Osteoblast (primary cell): Measurements from ENCODE around the gene PTP4A2. TPM values are rescaled to one million over a fixed set of nuclear protein-coding genes. Genes with fewer than 3 reads are reported as not detected.

Source experiments
- DNase-seq: peaks from one replicate; pipeline ENCODE4 v3.0.0; 2011; ENCODE audit warnings: low spot score, mixed read lengths; ENCODE audit not compliant: insufficient read length; ENCODE audit errors: missing footprints
- H2AFZ ChIP-seq: 2 replicates; pipeline ENCODE4 v1.6.0; 2011; ENCODE audit warnings: mild to moderate bottlenecking, low read length
- H3K27ac ChIP-seq: 2 replicates; pipeline ENCODE4 v1.5.1; 2011; ENCODE audit warnings: mild to moderate bottlenecking, low read depth, low read length, moderate library complexity
- H3K27me3 ChIP-seq: 2 replicates; pipeline ENCODE4 v1.6.0; 2012; ENCODE audit warnings: mild to moderate bottlenecking, control low read depth, inconsistent platforms, low read length, moderate library complexity; ENCODE audit not compliant: insufficient read depth
- H3K36me3 ChIP-seq: 2 replicates; pipeline ENCODE4 v1.5.1; 2011; ENCODE audit warnings: mild to moderate bottlenecking, low read length, control low read depth, moderate library complexity; ENCODE audit not compliant: insufficient read depth
- H3K4me1 ChIP-seq: 2 replicates; pipeline ENCODE4 v1.5.1; 2011; ENCODE audit warnings: mild to moderate bottlenecking, low read length, control low read depth, moderate library complexity; ENCODE audit not compliant: insufficient read depth
- H3K4me2 ChIP-seq: 2 replicates; pipeline ENCODE4 v1.6.0; 2011; ENCODE audit warnings: mild to moderate bottlenecking, low read length; ENCODE audit not compliant: insufficient read depth
- H3K4me3 ChIP-seq: fragments of 200-600 bp; sonication (generic); 3 replicates; pipeline ENCODE4 v1.5.1; 2012; ENCODE audit warnings: mild to moderate bottlenecking, low read length, inconsistent platforms; ENCODE audit not compliant: insufficient read depth
- H3K79me2 ChIP-seq: 2 replicates; pipeline ENCODE4 v1.6.0; 2012; ENCODE audit warnings: mild to moderate bottlenecking, low read length, control low read depth, inconsistent platforms; ENCODE audit not compliant: insufficient read depth
- H3K9me3 ChIP-seq: 2 replicates; pipeline ENCODE4 v1.5.1; 2011; ENCODE audit warnings: low read depth, low read length, control low read depth
- H4K20me1 ChIP-seq: 2 replicates; pipeline ENCODE4 v1.6.0; 2012; ENCODE audit warnings: mild to moderate bottlenecking, low read length, control low read depth; ENCODE audit not compliant: insufficient read depth
- total RNA-seq: library from RNA; depleted of rRNA; stranded (reverse); fragments of >200 nt; gene quantifications from 2 replicates; pipeline ENCODE4 v1.2.3, GENCODE V29; 2012
- TF ChIP-seq, protein P1 (sequence below): IDR thresholded peaks from 2 replicates; pipeline ENCODE4 v1.5.1; 2011; ENCODE audit warnings: mild to moderate bottlenecking, low read depth, low read length, moderate library complexity; ENCODE audit errors: extremely low read depth

Gene PTP4A2
- total RNA-seq, 1 donor, result 539 TPM

DNA sequence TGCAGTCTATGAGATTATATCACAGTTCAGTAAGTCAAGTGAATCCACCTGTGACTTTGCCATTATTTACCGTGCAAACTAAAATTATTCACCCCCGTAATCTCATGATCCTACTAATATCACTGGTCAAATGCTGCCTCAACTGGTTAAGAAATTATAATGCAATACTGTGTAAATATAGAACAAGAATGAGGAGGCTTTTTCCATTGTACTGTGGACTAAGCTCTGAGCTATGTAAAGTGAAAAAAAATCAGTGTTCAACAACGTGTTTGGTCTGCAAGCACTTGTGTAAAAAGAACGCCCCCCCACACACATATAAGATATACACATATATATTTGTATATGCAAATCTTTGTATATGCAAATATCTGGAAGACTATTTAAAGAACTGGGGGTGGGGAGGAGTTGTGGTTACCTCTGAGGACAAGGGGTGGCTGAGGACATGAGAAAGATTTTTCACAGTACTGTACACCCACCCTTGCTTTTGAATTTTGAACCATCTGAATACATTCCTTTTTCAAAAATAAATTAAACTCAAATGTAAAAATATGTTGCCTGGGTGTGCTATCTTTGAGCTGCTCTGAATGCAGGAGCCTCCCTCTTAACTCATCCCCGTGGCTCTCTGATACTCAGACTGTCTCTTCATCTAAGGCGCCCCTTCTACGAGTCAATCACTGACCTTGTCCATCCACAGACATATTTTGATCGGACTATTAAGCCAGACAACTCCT is 57.0 kb downstream of the PTP4A2 start:
- DNase-seq, result no peak
- peak overlapping the region; percentile 45 for H2AFZ ChIP-seq

DNA sequence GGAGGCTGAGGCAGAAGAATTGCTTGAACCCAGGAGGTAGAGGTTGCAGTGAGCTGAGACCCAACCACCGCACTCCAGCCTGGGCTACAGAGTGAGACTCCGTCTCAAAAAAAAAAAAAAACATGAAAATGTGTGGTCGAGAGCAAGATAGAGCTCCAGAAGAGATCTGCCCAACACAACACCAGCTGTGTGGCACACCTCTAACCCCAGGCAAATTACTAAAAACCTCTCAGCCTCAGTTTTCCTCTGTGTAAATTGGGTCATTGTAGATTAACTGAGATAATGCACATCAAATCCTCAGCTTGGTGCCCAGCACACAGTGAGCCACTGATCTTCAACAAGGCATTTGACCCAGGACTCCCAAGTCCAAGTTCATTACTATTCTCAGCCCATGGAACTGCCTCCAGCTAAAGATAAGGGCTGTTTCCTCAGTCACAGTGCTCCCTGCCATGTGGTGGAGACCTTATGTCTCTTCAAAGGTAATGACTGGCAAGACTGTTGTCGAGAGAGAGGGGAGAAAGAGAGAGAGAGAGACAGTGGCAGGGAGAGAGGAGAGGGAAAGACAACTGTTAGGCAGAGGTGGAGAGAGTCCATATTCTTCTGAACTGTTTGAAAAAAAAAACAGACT is 58.1 kb downstream of the PTP4A2 start:
- no peaks in the 10 kb centered on the region for H3K79me2 ChIP-seq
- no peaks in the 10 kb centered on the region for H3K27me3 ChIP-seq
- no peaks in the 10 kb centered on the region for H3K9me3 ChIP-seq
- no peak overlapping the region for H3K27ac ChIP-seq
- no peaks in the 10 kb centered on the region for H3K36me3 ChIP-seq
- H3K4me3 ChIP-seq, result no peak overlapping the region
- TF ChIP-seq, protein P1, sequence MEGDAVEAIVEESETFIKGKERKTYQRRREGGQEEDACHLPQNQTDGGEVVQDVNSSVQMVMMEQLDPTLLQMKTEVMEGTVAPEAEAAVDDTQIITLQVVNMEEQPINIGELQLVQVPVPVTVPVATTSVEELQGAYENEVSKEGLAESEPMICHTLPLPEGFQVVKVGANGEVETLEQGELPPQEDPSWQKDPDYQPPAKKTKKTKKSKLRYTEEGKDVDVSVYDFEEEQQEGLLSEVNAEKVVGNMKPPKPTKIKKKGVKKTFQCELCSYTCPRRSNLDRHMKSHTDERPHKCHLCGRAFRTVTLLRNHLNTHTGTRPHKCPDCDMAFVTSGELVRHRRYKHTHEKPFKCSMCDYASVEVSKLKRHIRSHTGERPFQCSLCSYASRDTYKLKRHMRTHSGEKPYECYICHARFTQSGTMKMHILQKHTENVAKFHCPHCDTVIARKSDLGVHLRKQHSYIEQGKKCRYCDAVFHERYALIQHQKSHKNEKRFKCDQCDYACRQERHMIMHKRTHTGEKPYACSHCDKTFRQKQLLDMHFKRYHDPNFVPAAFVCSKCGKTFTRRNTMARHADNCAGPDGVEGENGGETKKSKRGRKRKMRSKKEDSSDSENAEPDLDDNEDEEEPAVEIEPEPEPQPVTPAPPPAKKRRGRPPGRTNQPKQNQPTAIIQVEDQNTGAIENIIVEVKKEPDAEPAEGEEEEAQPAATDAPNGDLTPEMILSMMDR, result no peak
- no peak overlapping the region for H3K4me2 ChIP-seq
- no peaks in the 10 kb centered on the region for H3K4me1 ChIP-seq
- DNase-seq, result no peak
- no peaks in the 10 kb centered on the region for H4K20me1 ChIP-seq
- H2AFZ ChIP-seq, result no peak overlapping the region

More for the DNA sequence above, 57.0 kb downstream of the PTP4A2 start:
- H3K9me3 ChIP-seq, result no peaks in the 10 kb centered on the region
- no peaks in the 10 kb centered on the region for H3K27me3 ChIP-seq
- no peaks in the 10 kb centered on the region for H3K79me2 ChIP-seq
- TF ChIP-seq, protein P1, result no peak
- H3K4me3 ChIP-seq, result no peak overlapping the region
- H4K20me1 ChIP-seq, result no peaks in the 10 kb centered on the region
- H3K4me1 ChIP-seq, result no peaks in the 10 kb centered on the region
- H3K27ac ChIP-seq, result no peak overlapping the region
- H3K4me2 ChIP-seq, result no peak overlapping the region
- no peaks in the 10 kb centered on the region for H3K36me3 ChIP-seq

DNA sequence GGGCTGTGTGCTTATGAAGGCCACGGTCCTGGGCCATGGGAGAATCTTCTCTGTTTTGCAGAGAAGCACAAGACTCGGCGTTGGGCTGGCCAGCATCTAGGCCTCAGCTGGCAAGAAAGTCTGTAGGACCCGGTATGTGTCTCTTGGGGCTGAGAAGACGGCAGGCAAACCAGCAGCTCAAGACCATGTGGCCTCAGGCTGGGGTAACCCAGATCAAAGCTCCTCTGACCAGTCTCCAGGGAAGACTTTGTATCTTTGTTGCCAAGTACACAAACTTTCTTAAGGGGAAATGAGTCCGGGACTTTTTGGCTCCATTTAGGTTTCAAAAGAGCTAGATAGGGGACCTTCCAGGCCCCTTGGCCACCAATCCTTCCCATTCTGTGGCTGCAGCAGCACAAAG is 60.1 kb downstream of the PTP4A2 start:
- TF ChIP-seq, protein P1, result no peak
- no peaks in the 10 kb centered on the region for H3K27me3 ChIP-seq
- H3K4me3 ChIP-seq, result no peak overlapping the region
- H2AFZ ChIP-seq, result peak overlapping the region; percentile 78
- H3K9me3 ChIP-seq, result no peaks in the 10 kb centered on the region
- no peaks in the 10 kb centered on the region for H3K4me1 ChIP-seq
- no peaks in the 10 kb centered on the region for H3K79me2 ChIP-seq
- no peak overlapping the region for H3K27ac ChIP-seq
- H3K4me2 ChIP-seq, result no peak overlapping the region
- DNase-seq, result no peak
- no peaks in the 10 kb centered on the region for H4K20me1 ChIP-seq
- H3K36me3 ChIP-seq, result no peaks in the 10 kb centered on the region

DNA sequence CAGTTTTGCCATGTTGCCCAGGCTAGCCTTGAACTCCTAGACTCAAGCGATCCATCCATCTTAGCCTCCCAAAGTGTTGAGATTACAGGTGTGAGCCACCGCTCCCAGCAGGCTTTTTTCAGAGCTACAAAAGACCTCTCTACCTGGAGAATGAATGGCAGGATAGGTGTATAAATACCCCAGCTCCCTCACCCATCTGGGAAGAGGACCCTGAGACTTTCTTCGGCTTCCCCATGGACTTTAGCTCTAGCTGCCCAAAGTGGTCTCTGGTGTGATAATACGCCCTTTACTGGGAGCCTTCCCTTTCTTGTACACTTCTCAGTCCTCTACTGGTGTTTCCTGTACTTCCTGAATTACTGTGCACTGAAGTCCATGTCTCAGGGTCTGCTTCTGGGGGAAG is 60.6 kb downstream of the PTP4A2 start:
- peak overlapping the region; percentile 78 for H2AFZ ChIP-seq
- DNase-seq, result no peak
- no peaks in the 10 kb centered on the region for H3K27me3 ChIP-seq
- H4K20me1 ChIP-seq, result no peaks in the 10 kb centered on the region
- no peak overlapping the region for H3K27ac ChIP-seq
- H3K4me2 ChIP-seq, result no peak overlapping the region
- no peaks in the 10 kb centered on the region for H3K4me1 ChIP-seq
- H3K36me3 ChIP-seq, result no peaks in the 10 kb centered on the region
- no peaks in the 10 kb centered on the region for H3K9me3 ChIP-seq
- TF ChIP-seq, protein P1, result no peak
- no peak overlapping the region for H3K4me3 ChIP-seq
- H3K79me2 ChIP-seq, result no peaks in the 10 kb centered on the region
